Upper lobe of right lung (tissue), 1 donor: ENCODE measurements around the gene GNAT3. TPM values are rescaled to one million over a fixed set of nuclear protein-coding genes. Genes with fewer than 3 reads are reported as not detected.

ENCODE experiments used
- ATAC-seq: fragments of 200-7000 bp; cut with Tn5 transposase; one replicate; pipeline ENCODE4 v1.9.1; 2020; ENCODE audit warnings: mild to moderate bottlenecking, moderate library complexity
- DNase-seq: peaks from one replicate; pipeline ENCODE4 v3.0.0-alpha.2; 2020
- H3K27ac ChIP-seq: fragments of 200-600 bp; one replicate; pipeline ENCODE4 v1.8.0; 2022
- H3K27me3 ChIP-seq: fragments of 200-600 bp; one replicate; pipeline ENCODE4 v1.8.0; 2022; ENCODE audit warnings: mild to moderate bottlenecking
- H3K36me3 ChIP-seq: fragments of 200-600 bp; one replicate; pipeline ENCODE4 v1.8.0; 2022
- H3K4me1 ChIP-seq: fragments of 200-600 bp; one replicate; pipeline ENCODE4 v1.8.0; 2022
- H3K4me3 ChIP-seq: fragments of 200-600 bp; one replicate; pipeline ENCODE4 v1.8.0; 2022; ENCODE audit warnings: mild to moderate bottlenecking
- H3K9me3 ChIP-seq: fragments of 200-600 bp; one replicate; pipeline ENCODE4 v1.8.0; 2022
- CTCF ChIP-seq: fragments of 200-600 bp; IDR thresholded peaks from one replicate; pipeline ENCODE4 v1.8.0; 2022; ENCODE audit warnings: antibody characterized with exemption
- intact Hi-C: fragments of 100-400 bp; cut with DNase I; formaldehyde crosslinking; loops from one replicate; pipeline ENCODE4 v1.11.0; 2022
- long read RNA-seq: library from polyadenylated mRNA; unstranded; transcript quantifications from one replicate; pipeline ENCODE4 v2.0.0, GENCODE V29; 2021
- total RNA-seq: library from RNA; stranded (reverse); fragmentation: NEBNext Ultra II Directional; extraction: Animal tissue kit (Norgen Biotek cat#: 25700); gene quantifications from one replicate; pipeline ENCODE4 v1.2.1, GENCODE V29; 2021
- donor health status: DM: no; HTN: yes; CAD: no; lungs with severe emphysema.

The GNAT3 gene
- total RNA-seq, result not detected
- long read RNA-seq, result 0 reads

DNA sequence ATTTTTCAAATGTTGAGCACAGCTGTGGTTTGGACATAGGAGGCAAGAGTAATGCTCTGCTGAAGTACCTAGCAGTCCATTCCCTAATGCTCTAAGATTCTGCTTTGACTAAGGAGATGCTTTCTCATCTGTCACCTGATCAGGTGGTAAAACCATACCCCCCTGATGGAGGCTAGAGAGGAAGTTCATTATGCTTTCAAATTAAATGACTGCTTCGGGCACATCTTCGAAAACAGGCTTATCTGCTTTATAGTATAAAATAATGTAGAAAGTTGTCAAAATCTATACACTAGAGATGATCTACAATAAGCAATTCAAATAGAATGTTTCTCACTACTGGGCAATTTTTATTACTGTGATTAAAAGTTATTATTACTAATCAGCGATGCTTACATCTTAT, at the start of gene GNAT3:
TSS of gene GNAT3 (minus strand) at position 101 of the 400 bp plus-strand sequence. CDS start 138 bp downstream, outside the sequence.
- TF ChIP-seq CTCF, result no peak
- intact Hi-C loops, result no loop called here
- no peak for ATAC-seq

DNA sequence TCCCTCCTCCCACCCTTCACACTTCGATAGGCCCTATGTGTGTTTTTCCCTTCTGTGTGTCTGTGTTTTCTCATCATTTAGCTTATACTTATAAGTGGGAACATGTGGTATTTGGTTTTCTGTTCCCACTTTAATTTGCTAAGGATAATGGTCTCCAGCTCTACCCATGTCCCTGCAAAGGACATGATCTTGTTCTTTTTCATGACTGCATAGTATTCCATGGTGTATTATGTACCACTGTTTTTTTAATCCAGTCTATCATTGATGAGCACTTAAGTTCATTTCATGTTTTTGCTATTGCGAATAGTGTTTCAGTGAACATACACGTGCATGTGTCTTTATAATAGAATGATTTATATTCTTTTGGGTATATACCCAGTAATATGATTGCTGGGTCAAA, 46.3 kb upstream of the GNAT3 start:
- H3K9me3 ChIP-seq, result no peaks in the 10 kb centered on the region

More for the DNA sequence above, at the start of gene GNAT3:
- H3K27ac ChIP-seq, result no peak within 1 kb of the TSS
- no peaks in the 10 kb centered on the region for H3K4me1 ChIP-seq
- no peak for DNase-seq
- H3K36me3 ChIP-seq, result no peaks in the 10 kb centered on the region
- H3K27me3 ChIP-seq, result no peaks in the 10 kb centered on the region
- no peaks in the 10 kb centered on the region for H3K9me3 ChIP-seq
- no peak within 1 kb of the TSS for H3K4me3 ChIP-seq

DNA sequence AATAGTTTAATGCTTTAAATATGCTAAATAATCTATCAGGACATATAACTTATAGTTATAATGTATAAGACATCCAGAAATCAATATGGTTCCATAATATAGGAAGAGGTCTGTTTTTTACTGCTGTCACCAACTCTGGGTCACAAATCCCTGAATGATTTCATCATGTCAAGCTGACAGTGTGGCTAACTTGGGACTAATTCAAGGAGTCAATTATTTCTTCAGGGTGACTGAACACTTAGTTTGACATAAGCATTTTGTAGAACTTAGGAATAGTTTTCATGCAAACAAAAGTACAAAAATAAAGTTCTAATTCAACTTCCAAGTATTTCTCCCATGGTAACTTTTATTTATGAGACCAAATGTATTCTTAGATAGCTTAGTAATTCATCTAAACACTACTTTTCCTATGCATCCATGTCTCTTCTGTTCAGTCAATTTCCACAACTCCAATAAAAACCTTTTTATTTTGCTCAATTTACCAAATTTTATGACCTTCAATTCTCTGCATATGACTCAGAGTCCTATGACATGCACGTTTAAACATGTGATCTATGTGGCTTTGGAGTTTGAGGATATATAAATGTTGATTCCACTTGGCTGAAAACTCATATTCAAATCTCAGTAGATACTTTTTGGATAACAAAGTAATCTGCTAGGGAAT, 40.3 kb upstream of the GNAT3 start:
- Histone ChIP-seq H3K36me3 (no peaks in the 10 kb centered on the region), H3K27me3 (no peaks in the 10 kb centered on the region), H3K9me3 (no peaks in the 10 kb centered on the region), H3K4me3 (no peak overlapping the region), H3K4me1 (peaks cover 6% of the 10 kb centered on the region), H3K27ac (no peak overlapping the region)
- no peak for DNase-seq
- no peak for ATAC-seq
- TF ChIP-seq CTCF, result no peak
- intact Hi-C loops, result no loop called here

More for the DNA sequence above, 46.3 kb upstream of the GNAT3 start:
- Histone ChIP-seq H3K4me1 (no peaks in the 10 kb centered on the region), H3K27me3 (no peaks in the 10 kb centered on the region), H3K36me3 (no peaks in the 10 kb centered on the region), H3K4me3 (no peak overlapping the region), H3K27ac (no peak overlapping the region)
- ATAC-seq (no peak), DNase-seq (no peak)
- intact Hi-C loops, result no loop called here
- no peak for TF ChIP-seq CTCF

- no peak for TF ChIP-seq CTCF
- H3K4me1 ChIP-seq, result peaks cover 6% of the 10 kb centered on the region
- no peak overlapping the region for H3K27ac ChIP-seq
- intact Hi-C loops, result no loop called here
- DNase-seq (no peak), ATAC-seq (no peak)
- H3K4me3 ChIP-seq, result no peak overlapping the region
- no peaks in the 10 kb centered on the region for H3K27me3 ChIP-seq
- no peaks in the 10 kb centered on the region for H3K9me3 ChIP-seq
- H3K36me3 ChIP-seq, result no peaks in the 10 kb centered on the region
Observed at GRCh38 chr7:80550005-80550404, 38.1 kb upstream of the GNAT3 start.

DNA sequence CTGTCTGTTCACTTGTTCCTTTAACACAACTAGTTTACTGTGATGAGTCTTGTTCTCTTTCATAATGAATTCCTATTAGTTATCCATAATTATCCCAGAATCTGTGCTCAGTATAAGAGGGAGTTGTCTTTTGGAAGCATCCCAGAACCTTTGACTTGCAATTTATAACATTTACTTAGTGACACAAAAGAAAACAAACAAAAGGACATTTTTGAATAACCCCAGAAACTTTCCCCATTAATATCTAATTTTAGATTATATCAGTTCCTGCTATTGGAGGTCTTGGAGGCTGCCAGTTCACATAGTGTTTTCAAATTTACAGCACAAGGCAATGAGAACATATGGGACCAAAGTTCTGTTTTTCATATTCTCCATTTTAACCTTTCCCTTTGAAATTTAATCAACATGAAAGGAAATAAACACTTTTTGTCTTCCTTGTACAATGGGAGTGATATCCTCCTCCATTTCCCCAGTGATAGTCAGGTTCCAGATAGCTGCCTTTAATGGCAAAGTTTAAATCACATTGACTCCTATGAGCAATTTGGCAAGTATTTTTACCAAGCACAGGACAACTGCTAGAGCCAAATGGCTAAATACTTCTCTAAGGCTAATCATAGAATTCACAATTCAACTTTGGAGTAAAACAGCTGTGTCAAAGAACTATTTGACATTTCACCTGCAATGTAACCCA, 37.1 kb upstream of the GNAT3 start:
- intact Hi-C loops, result no loop called here
- no peaks in the 10 kb centered on the region for H3K36me3 ChIP-seq

More for the DNA sequence above, 37.1 kb upstream of the GNAT3 start:
- Histone ChIP-seq H3K27ac (no peak overlapping the region), H3K27me3 (no peaks in the 10 kb centered on the region), H3K4me3 (no peak overlapping the region), H3K4me1 (peaks cover 6% of the 10 kb centered on the region), H3K9me3 (no peaks in the 10 kb centered on the region)
- no peak for DNase-seq
- no peak for TF ChIP-seq CTCF
- ATAC-seq, result no peak
